Activated CD8-positive, alpha-beta memory T cell treated with anti-CD3 and anti-CD28 coated beads, Interleukin-2, amount 50 U/mL, for 48 hours (primary cell): Measurements from ENCODE around the gene CPVL.

Source experiments
- DNase-seq: peaks from one replicate; pipeline ENCODE4 v3.0.0-alpha.2; 2020

CPVL gene

DNA sequence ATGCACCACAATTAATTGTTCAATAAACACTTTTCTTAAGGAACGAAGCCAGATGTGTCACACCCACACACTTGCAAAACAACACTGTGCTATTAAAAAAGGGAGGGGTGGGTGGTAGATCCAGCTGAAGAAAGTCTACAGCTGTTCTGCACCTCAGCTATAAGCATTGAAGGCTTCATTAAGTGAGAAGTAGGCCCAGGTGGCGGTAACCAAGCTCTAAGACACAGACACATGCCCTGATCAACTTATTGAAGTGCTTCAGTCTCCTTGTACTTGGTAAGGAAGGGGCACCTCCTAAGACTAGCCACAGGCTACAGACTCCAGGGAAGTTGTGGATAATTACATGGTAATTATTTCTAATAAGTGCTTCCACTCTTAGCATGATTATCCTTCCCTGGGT lies 4.5 kb upstream of the CPVL start:
- no peak for DNase-seq

DNA sequence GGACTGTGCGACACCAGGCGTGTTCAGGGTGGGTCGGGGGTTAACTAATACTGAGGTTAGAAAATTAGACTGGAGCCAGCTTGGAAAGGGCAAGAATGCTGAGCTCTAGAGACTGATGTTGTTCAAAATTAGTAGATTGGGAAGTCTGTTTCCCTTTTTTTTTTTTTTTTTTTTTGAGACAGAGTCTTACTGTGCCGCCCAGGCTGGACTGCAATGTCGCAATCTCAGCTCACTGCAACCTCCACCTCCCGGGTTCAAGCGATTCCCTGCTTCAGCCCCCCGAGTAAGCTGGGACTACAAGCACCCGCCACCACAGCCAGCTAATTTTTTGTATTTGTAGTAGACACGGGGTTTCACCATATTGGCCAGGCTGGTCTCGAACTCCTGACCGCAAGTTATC lies 2.7 kb upstream of the CPVL start:
- DNase-seq, result no peak

DNA sequence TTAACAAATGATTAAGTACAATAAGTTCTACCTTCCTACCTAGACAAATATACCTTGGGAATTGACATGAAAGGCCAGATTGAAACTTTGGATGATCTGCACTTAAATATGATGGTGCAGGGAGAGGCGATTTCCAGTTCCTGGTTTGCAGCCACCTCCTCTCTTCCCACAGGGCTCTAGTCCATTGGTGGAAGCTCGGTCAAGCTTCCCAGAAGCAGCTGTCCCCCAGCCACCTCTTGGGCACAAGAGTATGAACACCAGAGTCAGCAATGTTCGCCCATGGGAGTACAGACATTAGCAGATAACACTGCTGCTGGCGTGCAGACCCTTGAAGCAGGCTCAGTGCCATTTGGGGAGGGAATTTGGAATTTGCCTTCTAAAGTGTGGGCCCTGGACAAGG lies 1.5 kb upstream of the CPVL start:
- DNase-seq, result no peak

DNA sequence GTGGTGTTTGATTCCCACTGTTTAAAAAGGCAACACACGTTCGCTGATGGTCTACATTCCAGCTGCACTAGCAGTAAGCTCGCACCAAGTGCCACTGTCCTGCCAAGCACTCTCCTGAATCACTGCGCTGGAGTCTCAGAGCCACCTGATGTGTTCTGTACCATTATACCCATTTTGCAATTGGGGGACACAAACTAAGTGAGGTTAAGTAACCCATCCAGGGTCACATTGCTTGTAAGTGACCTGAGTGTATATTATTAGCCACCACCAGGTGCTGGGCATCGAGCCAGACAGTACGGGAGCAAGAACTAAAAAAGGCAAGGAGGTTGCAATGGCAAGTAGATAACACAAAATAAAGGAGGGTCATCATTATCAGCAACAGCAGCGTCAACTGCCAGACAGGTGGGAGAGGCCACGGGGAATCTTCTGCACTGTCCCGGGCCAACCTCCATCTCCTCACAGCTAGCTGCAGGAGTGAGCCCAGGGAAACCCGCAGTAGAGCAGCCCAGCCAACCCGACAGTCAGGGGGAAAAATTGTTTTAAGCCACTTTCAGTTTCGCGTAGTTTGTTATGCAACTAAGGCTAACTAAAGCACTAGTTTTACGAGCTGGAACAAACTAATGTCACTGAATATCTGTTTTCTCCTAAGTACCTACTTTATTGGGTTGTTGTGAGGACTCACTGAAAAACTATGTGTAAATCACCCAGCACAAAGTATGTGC lies 712 bp upstream of the CPVL start:
- DNase-seq, result no peak

DNA sequence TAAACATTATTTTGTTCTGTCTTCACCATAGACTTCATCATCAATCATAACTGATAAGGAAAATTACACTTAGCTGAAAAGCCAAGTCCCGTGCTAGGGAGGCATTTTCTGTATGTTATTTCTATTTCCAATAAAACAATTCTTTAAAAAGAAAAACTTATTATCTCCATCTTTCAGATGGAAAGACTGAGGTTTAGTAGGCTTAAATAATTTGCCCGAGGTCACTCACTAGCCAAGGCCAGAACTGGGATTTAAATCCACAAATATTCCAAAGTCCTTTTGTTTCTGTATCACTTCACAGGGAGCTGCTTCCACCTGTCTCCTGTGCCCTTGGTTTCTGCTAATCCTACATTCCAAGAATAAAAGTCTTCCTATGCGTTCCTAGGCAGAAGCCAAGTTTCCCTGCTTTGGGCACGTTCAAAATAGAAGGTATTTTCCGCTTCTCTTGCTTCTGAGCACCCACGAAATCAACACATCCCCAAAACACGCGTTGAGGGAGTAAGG lies 732 bp downstream of the CPVL start:
- no peak for DNase-seq

DNA sequence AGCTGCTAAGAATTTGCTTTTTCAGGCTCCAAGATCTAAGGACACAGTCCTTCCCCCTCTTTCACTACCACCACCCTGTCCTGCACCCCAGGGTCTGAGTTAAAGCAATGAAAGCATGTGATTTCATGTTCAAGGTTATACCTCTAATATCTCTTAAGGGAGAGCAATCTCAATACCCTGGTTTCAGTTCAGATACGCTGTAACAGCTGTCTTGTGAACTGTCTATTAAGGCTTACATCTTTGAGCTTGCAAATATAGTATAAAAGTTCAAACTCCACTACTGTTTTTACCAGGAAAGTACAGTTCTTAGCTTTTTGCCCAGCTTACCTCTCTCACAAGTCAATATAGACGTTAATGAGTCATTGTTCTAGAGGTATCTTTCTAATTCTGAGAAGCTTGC lies 2.6 kb downstream of the CPVL start:
- no peak for DNase-seq

DNA sequence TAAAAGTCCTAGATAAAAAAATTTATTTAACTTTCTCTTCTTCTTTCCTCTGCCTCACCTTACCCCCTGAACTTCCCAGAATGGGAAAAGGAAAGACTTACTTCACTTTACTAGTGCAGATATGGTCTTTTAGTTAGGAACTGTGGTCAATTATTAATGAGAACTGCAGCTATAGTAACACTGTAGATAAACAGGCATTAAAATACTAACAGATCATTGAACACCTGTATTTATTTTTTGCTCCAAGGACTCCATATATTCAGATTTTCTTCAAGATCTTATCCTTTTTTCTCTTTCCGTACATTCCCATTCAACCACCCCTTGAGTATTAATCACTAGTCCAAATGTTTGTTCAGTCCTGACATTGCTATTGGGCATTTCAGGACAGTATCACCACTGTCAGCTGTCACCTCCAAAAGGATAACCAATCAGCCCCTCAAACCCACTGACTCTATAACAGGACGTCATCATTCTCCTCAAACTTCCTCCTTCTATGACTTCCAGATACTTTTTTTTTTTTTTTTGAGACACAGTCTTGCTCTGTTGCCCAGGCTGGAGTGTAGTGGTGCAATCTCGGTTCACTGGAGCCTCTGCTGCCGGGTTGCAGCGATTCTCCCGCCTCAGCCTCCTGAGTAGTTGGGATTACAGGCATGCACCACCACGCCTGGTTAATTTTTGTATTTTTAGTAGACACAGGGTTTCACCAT lies 4.2 kb downstream of the CPVL start:
- no peak for DNase-seq

DNA sequence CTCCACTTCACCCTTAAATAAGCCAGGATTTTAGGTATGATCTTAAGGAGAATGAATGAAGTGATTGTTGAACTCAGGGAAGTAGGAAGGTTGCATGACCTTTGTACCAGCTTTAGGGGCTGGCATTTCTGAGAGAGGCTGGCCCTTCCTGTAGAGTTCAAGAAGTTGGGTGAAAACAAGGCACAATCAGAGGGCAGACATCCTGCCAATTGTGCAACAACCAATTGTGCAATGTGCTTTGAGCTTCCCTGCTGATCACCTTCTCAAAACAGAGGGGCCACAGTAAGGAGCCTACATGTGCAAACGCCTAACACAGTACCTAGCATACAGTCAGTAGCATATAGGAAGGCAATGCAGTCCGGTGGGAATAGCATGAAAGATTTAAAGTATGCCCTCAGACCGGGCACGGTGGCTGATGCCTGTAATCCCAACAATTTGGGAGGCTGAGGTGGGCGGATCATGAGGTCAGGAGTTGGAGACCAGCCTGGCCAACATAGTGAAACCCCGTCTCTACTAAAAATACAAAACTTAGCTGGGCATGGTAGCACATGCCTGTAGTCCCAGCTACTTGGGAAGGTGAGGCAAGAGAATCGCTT lies 5.4 kb downstream of the CPVL start:
- no peak for DNase-seq

DNA sequence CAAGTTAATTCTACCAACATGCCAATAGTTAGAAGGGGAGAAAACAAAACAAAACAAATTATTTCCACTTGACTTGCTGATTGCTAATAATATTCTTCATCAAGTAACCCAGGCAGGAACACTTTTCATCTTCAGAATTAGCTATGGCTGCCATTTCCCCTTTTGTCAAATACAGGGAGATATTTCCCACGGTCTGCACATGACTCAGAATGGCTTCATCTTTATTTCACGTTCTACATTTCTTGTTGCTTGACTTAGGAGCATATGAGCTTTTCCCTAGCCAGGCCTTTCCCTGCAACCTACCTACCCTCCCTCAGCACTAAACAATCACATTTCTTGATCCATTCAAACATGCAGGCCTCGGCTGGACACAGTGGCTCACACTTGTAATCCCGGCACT lies 6.5 kb downstream of the CPVL start:
- no peak for DNase-seq

DNA sequence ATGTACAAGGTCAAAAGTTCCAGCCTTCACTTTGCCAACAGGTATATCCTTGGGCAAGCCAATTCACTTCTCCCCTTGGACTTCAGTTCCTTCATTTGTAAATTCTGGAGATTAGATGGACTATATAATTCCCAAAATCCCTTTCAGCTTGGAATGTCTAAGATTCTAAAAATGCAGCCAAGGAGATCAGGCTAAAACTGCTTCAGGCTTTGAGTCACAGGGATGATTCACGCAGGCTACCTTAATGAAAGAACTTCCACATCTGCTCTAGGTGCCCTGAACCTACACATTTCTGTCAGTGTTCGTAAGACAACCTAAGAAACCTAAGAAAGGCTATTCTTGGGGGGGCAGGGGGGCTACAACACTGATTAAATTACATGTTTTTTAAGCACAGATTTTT lies 7.1 kb downstream of the CPVL start:
- no peak for DNase-seq

DNA sequence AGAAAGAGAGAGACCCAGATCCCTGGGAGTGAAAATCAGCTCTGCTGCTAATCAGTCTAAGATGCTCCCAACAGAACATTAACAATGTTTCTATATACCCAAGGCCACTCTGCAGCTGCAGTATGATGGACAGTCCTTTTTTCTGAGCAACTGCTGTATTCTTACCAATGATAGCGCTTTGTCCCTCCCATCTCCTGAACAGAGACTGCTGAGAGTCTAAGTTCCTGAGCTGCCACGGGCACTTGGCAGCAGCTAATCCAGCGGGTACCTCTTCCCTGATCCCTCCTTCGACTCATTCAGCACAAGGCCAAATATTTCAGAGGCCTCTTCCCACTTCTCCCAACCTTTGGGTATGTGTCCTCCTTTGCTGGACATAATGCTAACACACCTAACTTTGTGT lies 7.7 kb downstream of the CPVL start:
- no peak for DNase-seq

DNA sequence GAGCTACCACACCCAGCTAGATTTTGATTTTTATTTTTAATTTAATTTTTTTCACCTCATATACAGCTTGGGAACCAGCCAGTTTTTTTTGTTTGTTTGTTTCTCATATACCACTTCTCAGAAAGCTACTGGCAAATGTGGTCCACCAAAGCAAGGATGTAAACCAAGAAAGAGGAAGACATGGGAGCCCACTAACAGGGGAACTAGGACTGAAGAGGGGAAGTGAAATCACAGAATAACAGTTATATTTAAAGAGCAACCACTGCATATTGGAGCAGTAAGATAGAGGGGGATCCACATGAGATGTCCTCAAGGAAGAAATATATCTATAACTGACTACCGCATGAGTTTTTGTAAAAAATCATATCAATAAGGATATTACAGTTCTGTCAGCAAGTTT lies 10.5 kb downstream of the CPVL start:
- no peak for DNase-seq

DNA sequence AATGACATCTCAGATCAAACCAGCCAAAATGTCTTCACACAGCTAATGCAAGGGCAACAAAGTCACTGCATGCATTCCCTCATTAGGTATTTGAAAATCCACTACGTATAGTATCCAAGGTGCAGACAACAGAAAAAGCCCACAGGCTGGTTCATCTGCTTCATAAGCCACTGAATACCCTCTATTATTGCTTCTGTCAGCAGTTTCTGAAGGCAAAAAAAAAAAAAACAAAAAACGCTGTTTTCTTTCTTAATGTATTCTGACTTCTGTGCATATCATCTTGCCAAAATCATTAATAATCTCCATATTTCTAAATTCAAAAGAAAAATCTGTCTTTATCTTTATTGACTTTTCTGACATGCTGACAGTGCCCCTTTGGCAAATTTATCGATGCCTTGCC lies 13.4 kb downstream of the CPVL start:
- DNase-seq, result no peak

DNA sequence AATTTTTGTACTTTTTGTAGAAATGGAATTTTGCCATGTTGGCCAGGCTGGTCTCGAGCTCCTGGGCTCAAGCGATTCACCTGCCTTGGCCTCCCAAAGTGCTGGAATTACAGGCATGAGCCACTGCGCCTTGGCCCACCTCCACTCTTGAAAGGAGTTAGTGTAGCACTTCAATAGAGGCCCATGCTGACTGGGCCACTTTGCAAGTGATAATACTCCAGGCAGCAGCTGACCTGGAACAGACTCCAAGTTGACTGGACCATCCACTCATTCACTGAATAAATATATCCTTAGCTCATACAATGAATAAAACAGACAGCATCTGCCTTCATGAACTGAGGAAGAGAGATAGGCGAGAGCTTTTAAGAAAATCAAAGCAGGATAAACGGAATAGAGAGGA lies 14.7 kb downstream of the CPVL start:
- DNase-seq, result no peak

DNA sequence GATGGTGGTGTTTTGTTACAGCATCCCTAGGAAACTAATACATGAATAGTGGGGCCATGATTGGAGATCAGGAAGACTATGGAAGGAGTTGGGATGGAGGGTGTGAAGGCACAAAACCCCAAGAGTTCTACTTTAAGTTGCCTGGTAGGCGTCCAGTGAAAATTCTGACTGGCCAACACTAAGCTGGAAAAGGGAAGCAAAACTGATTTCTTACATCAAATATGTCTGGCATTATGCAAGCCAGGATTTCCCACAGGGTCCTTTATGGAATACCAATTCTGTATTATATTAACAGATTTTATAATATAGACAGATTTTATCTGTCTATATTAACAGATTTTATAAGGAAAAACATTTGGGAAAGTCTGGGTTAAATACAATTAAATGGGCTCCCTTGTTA lies 16.2 kb downstream of the CPVL start:
- no peak for DNase-seq

DNA sequence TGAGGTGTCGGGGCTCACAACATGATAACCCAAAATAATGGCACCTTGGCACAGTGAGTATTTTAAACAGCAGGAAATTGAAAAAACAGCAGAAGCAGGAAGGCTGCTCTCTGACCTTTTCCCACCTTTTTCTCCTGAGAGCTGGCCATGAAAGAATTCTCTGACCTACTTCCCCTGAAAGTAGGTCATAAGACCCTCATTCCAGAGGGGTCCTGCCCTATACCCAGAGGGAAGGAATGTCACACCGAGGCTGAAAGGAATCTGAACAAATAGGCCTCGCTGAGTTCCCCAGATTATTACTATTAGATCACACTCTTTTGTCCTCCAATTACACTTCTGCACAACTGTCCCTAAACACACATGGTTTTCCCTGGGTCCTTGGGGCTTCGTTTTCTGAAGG lies 18.8 kb downstream of the CPVL start:
- no peak for DNase-seq

DNA sequence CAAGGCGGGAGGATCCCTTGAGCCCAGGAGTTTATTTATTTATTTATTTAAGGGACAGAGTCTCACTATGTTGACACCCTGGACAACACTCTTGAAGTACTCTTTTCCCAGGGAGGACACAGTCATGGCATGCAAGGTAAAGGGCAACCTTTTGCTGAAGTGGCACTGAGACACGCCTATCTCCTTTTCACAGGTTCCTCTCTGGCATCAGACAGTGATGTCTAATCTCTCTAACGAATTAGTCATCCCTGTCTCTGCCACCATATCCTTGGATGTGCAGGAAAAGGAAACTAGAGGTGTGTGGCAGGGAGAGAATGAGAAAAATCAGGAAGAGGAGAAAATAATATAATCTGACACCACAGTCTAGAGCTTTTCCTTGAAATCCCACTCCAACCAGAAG lies 19.5 kb downstream of the CPVL start:
- DNase-seq, result no peak

DNA sequence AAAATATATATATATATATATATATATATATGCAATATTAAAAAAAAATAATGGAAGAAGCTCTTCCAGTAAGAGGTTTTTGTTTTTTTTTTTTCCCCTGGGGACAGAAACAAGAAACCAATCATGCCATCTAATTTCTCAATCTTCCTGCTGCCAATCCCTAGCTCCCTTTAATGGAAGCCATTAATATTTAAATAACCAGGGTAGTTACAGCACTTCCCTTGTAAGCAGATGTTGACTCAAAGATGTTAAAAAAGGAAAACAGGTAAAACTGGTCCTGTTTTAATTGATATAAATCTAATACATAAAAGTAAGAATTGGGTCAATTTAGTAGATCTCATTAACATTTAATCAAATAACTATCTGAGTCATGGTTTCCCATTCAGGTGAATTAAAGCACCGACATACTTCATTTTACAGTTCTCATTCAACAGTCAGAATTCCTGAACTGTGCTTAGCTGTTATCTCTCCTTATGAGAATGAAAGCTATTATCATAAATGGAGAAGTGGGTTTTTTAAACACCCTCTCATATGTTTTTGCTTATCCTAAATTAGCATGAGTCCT lies 22.6 kb downstream of the CPVL start:
- no peak for DNase-seq

DNA sequence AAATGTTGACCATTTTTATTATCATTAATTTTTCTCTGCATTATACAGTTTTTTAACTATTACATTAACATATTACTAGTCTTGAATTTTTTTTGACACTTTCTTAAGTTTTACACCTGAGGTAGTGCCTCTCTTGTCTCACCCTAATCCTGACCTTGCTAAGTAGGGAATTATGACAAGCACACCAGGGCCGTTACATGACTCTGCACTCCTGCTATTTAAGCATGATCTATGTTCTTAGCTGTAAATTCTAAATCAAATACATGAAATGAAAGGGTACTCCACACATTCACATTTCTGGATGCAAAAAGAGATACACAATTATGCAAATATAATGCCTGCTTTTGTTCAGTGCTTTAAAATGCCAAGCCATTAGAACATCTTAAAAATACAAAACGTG lies 23.6 kb downstream of the CPVL start:
- no peak for DNase-seq

DNA sequence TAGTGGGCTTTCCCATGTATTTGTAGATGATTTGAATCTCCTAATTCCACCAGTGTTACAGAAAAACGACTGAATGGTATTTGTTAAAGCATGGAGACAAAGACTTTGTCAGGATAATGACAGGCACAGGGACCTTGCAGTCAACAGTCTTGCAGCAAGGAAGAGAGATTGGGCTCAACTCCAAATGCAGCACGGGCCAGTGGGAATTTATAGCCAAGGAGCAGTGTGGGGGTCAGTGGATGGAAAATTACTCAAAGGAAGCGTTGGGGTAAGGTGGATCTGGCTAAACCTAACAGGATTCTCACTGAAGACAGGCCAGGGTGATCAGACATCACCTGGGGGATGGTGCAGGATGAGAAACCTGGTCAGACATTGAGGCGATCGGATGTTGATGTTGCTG lies 24.3 kb downstream of the CPVL start:
- no peak for DNase-seq

DNA sequence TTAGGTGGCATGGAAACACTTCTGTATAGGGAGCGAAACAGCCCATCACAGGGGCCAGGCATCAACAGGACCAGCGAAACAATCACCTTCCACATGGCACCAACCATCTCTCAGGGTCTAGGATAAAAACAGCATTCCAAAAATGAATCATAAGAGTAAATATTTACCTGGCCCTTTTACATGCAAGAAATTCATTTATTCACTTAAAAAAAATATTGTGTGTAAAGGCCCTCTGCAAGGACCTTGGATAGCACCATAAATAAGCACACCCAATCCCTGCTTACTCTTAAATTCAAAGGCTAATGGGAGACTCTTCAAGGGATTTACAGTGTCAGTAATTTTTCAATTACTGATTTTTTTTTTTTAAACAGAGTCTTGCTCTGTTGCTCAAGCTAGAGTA lies 25.4 kb downstream of the CPVL start:
- DNase-seq, result no peak

DNA sequence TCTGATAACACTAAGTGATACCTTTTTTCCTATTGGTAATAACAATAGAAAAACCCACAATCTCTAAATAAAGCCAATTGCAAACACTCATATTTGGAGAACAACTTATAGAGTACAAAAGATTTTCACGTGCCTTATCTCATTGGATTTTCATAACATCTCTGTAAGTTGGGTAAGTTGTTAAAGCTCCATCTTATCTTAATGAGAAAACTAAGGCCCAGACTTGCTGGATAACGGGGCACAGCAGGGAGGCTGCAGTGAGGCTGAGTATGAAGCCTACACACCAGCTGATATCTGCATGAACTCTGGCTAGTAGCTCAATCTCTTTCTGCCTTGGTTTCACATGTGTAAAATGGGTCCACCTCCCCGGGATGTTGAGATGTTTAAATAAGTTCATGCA lies 26.8 kb downstream of the CPVL start:
- no peak for DNase-seq

DNA sequence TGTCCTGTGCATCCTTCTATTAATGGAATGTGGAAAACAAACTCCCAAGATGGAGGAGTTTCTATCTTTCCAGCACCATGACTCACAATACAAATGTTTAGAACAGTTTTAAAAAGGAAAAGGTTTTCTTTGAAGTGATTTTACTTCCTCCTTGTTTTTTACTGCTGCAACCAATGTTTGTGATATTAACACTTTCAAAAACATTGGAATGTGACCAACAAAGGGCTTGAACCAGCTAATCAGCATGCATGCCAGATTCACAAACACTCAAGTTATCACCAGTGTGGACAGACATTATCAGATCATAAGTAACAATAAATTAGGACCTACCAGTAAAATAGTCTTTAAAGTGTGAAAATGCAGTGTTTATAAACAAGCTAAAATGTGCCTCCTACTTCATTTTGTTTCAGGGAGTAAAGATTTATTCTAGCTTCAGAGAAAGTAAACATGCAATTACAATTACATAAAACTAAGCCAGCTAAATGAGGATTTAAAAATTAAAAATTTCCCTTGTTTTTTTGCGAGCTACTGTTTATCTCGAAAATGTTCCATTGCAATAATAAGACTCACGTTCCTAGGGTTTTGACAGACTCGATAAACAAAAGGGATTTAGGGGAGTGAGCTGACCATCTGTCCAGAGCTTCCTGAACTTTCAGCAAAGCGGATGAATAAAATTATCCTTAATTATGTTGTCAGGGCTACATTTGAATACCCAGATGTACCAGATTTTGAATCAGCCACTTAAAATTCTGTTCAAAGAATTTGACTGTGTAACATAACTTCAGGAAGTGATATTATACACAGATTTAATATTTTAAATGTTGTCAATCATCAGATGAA lies 29.8 kb downstream of the CPVL start:
- DNase-seq, result no peak
